Jurkat, Clone E6-1 (cell line): Measurements from ENCODE around the gene SLC12A7.
"Not testable (repeated sequence)": the region's sequence is repeated elsewhere in the genome, so short reads cannot be mapped to it uniquely, and the experiment has no call there.

Experiments used
- DNase-seq: peaks from one replicate; pipeline ENCODE4 v3.0.0-alpha.2; 2011; ENCODE audit warnings: low read depth, low spot score
- H3K4me3 ChIP-seq: 2 replicates; pipeline ENCODE4 v1.5.1; 2011; ENCODE audit warnings: mild to moderate bottlenecking, low read length, control low read depth, moderate library complexity

Gene SLC12A7

GRCh38 chr5:1069720-1070088 lies 42.2 kb downstream of the SLC12A7 start:
- no peak for DNase-seq
- H3K4me3 ChIP-seq, result no peak overlapping the region

- no peak for DNase-seq
- H3K4me3 ChIP-seq, result no peak overlapping the region
Observed at GRCh38 chr5:1068895-1069719, 42.8 kb downstream of the SLC12A7 start.

GRCh38 chr5:1068204-1068894 lies 43.5 kb downstream of the SLC12A7 start:
- DNase-seq, result no peak
- no peak overlapping the region for H3K4me3 ChIP-seq

GRCh38 chr5:1067141-1068121 lies 44.4 kb downstream of the SLC12A7 start:
- no peak for DNase-seq

GRCh38 chr5:1066676-1067075 lies 45.2 kb downstream of the SLC12A7 start:
- no peak overlapping the region for H3K4me3 ChIP-seq
- no peak for DNase-seq

More at GRCh38 chr5:1067141-1068121, 44.4 kb downstream of the SLC12A7 start:
- H3K4me3 ChIP-seq, result no peak overlapping the region

- no peak for DNase-seq
- no peak overlapping the region for H3K4me3 ChIP-seq
Observed at GRCh38 chr5:1065891-1066650, 45.8 kb downstream of the SLC12A7 start.

- no peak overlapping the region for H3K4me3 ChIP-seq
- no peak for DNase-seq
Observed at GRCh38 chr5:1065143-1065750, 46.6 kb downstream of the SLC12A7 start.

GRCh38 chr5:1064383-1065142 lies 47.3 kb downstream of the SLC12A7 start:
- no peak for DNase-seq
- no peak overlapping the region for H3K4me3 ChIP-seq

GRCh38 chr5:1063661-1064382 lies 48.0 kb downstream of the SLC12A7 start:
- H3K4me3 ChIP-seq, result no peak overlapping the region

GRCh38 chr5:1062761-1063568 lies 48.9 kb downstream of the SLC12A7 start:
- no peak overlapping the region for H3K4me3 ChIP-seq
- no peak for DNase-seq

More at GRCh38 chr5:1063661-1064382, 48.0 kb downstream of the SLC12A7 start:
- no peak for DNase-seq

GRCh38 chr5:1061916-1062315 lies 49.9 kb downstream of the SLC12A7 start:
- DNase-seq, result no peak
- H3K4me3 ChIP-seq, result no peak overlapping the region

GRCh38 chr5:1061292-1061691 lies 50.6 kb downstream of the SLC12A7 start:
- not testable (repeated sequence) for H3K4me3 ChIP-seq, DNase-seq

GRCh38 chr5:1060535-1060981 lies 51.3 kb downstream of the SLC12A7 start:
- DNase-seq, result no peak
- H3K4me3 ChIP-seq, result no peak overlapping the region

- no peak overlapping the region for H3K4me3 ChIP-seq
- DNase-seq, result no peak
Observed at GRCh38 chr5:1059884-1060263, 52.0 kb downstream of the SLC12A7 start.

GRCh38 chr5:1058988-1059883 lies 52.6 kb downstream of the SLC12A7 start:
- DNase-seq, result no peak
- H3K4me3 ChIP-seq, result no peak overlapping the region
